Measurements from ENCODE around the gene HERPUD2. TPM values are rescaled to one million over a fixed set of nuclear protein-coding genes. Genes with fewer than 3 reads are reported as not detected.

HERPUD2 gene
- total RNA-seq, 1 experiment from 2014 or later = 36.4 TPM

DNA sequence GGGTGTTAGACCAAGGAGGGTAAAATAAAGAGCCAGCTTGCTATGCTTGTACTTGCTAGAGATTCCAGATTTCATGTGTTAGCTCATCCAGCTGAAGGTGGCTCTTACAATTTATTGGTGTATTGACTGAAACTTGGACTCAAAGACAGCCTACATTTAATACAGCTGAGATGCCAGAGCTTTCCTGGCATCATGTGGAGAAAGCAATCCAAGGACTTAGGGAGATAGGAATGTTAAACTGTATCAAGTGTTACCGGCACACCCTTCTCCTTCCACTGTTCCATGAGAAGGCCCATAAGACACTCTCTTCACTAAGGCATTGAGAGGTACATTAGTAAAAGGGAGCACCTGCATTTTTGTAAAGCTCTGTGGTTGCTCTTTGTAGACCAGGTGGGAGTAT lies 9.3 kb upstream of the HERPUD2 start:
- no peak for ATAC-seq
- CTCF ChIA-PET = no interaction called here
- H3K9me3 ChIP-seq (ENCODE audit: control insufficient read depth, insufficient read depth, low read depth, low read length) = no peaks in the 10 kb centered on the region
- POLR2A ChIA-PET = no interaction called here
- in situ Hi-C loops (cut with HindIII; ENCODE audit: low pct_unique_long_range_greater_than_20kb, low sequenced_read_pairs) = no loop called here
- no peaks in the 10 kb centered on the region for H3K36me3 ChIP-seq (ENCODE audit: control insufficient read depth, insufficient read depth, low read length)
- BruUV-seq (replicated peaks) = no TSS peak
- H3K27ac ChIP-seq (ENCODE audit: low read length) = no peak overlapping the region
- H3K27me3 ChIP-seq (ENCODE audit: control insufficient read depth, insufficient read depth, low read length) = peaks cover 4% of the 10 kb centered on the region; the same call in 1 of the 2 replicates
- no peak for DNase-seq (ENCODE audit: low read depth, low spot score)
- no peak overlapping the region for H3K4me3 ChIP-seq (ENCODE audit: low read depth in 2 of 2, low read length in 2 of 2)
- no peaks in the 10 kb centered on the region for H3K4me1 ChIP-seq (ENCODE audit: control insufficient read depth, insufficient read depth, low read length)
- TF ChIP-seq, protein P1, sequence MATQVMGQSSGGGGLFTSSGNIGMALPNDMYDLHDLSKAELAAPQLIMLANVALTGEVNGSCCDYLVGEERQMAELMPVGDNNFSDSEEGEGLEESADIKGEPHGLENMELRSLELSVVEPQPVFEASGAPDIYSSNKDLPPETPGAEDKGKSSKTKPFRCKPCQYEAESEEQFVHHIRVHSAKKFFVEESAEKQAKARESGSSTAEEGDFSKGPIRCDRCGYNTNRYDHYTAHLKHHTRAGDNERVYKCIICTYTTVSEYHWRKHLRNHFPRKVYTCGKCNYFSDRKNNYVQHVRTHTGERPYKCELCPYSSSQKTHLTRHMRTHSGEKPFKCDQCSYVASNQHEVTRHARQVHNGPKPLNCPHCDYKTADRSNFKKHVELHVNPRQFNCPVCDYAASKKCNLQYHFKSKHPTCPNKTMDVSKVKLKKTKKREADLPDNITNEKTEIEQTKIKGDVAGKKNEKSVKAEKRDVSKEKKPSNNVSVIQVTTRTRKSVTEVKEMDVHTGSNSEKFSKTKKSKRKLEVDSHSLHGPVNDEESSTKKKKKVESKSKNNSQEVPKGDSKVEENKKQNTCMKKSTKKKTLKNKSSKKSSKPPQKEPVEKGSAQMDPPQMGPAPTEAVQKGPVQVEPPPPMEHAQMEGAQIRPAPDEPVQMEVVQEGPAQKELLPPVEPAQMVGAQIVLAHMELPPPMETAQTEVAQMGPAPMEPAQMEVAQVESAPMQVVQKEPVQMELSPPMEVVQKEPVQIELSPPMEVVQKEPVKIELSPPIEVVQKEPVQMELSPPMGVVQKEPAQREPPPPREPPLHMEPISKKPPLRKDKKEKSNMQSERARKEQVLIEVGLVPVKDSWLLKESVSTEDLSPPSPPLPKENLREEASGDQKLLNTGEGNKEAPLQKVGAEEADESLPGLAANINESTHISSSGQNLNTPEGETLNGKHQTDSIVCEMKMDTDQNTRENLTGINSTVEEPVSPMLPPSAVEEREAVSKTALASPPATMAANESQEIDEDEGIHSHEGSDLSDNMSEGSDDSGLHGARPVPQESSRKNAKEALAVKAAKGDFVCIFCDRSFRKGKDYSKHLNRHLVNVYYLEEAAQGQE (IDR thresholded peaks at IDR 0.05; ENCODE audit: insufficient read depth in 1 of 2, low read depth in 2 of 2, low read length in 1 of 2) = no peak
- intact Hi-C loops (cut with micrococcal nuclease; ENCODE audit: unreplicated experiment) = loop anchor here (10.0 kb wide), 1 partner anchor 271 kb away; no protein-coding TSS in a partner anchor

DNA sequence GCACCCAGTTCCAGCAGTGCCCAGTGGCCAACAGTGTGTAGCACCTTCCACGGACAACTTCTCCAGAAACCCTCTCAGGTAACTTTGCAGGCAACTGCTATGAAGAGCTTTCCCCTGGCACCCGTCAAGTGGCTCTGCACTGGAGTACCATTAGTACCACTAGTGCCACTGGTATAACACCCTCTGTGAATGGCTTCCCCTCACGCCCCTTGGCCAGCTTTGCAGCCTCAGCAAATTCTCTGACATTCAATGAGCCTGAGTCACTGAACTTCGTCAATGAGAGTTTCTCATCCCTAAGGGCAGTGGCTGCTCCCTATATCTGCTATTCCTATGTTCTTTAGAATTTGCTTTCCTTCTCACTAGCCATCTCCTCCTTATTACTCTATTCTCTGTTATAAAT lies 7.6 kb upstream of the HERPUD2 start:
- 0 out of 2 replicates have a peak, but pooled peaks cover under 1% of the 10 kb centered on the region for H3K4me1 ChIP-seq (ENCODE audit: control insufficient read depth, insufficient read depth, low read length)
- no peak overlapping the region for H3K27ac ChIP-seq (ENCODE audit: low read length)
- no peak for TF ChIP-seq POLR2AphosphoS5 (IDR thresholded peaks at IDR 0.05; ENCODE audit: low read depth, low read length)
- TF ChIP-seq, protein P1 (IDR thresholded peaks at IDR 0.05; ENCODE audit: insufficient read depth in 1 of 2, low read depth in 2 of 2, low read length in 1 of 2) = no peak
- TF ChIP-seq TCF7L2 (IDR thresholded peaks at IDR 0.05; ENCODE audit: low read depth, low read length) = no peak
- TF ChIP-seq SIN3A (IDR thresholded peaks at IDR 0.05; ENCODE audit: borderline replicate concordance, insufficient read depth, low read depth, low read length) = no peak
- TF ChIP-seq, protein P2, sequence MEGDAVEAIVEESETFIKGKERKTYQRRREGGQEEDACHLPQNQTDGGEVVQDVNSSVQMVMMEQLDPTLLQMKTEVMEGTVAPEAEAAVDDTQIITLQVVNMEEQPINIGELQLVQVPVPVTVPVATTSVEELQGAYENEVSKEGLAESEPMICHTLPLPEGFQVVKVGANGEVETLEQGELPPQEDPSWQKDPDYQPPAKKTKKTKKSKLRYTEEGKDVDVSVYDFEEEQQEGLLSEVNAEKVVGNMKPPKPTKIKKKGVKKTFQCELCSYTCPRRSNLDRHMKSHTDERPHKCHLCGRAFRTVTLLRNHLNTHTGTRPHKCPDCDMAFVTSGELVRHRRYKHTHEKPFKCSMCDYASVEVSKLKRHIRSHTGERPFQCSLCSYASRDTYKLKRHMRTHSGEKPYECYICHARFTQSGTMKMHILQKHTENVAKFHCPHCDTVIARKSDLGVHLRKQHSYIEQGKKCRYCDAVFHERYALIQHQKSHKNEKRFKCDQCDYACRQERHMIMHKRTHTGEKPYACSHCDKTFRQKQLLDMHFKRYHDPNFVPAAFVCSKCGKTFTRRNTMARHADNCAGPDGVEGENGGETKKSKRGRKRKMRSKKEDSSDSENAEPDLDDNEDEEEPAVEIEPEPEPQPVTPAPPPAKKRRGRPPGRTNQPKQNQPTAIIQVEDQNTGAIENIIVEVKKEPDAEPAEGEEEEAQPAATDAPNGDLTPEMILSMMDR (IDR thresholded peaks at IDR 0.05) = no peak
- no peaks in the 10 kb centered on the region for H3K36me3 ChIP-seq (ENCODE audit: control insufficient read depth, insufficient read depth, low read length)
- ChIA-PET POLR2A (no interaction called here), CTCF (interaction anchor here (0.6 kb wide), 1 partner anchor 99 kb away, joined by 8 read pairs; no protein-coding TSS in a partner anchor)
- H3K4me3 ChIP-seq (ENCODE audit: low read depth in 2 of 2, low read length in 2 of 2) = no peak overlapping the region
- no peaks in the 10 kb centered on the region for H3K9me3 ChIP-seq (ENCODE audit: control insufficient read depth, insufficient read depth, low read depth, low read length)
- peaks cover under 1% of the 10 kb centered on the region; the same call in 1 of the 2 replicates for H3K27me3 ChIP-seq (ENCODE audit: control insufficient read depth, insufficient read depth, low read length)
- ATAC-seq (no peak), DNase-seq (ENCODE audit: low read depth, low spot score) (no peak)
- BruUV-seq (replicated peaks) = no TSS peak
- in situ Hi-C loops (cut with HindIII; ENCODE audit: low pct_unique_long_range_greater_than_20kb, low sequenced_read_pairs) = no loop called here
- intact Hi-C loops (cut with micrococcal nuclease; ENCODE audit: unreplicated experiment) = loop anchor here (10.0 kb wide), 1 partner anchor 272 kb away; no protein-coding TSS in a partner anchor

All from Panc1 (cell line).